HepG2 (cell line): ENCODE data around the gene MYO18A. TPM values are rescaled to one million over a fixed set of nuclear protein-coding genes. Genes with fewer than 3 reads are reported as not detected.

ENCODE experiments used
- ATAC-seq: fragments of 200-7000 bp; cut with Tn5 transposase; 3 replicates; pipeline ENCODE4 v1.9.1; 2020; ENCODE audit warnings: mild to moderate bottlenecking, moderate library complexity
- BruUV-seq: library from RNA; stranded (reverse); fragments of 400-500 nt; replicated peaks from 2 replicates; lab custom pipeline; 2021; lab: Mats Ljungman, UMichigan
- CTCF ChIA-PET: fragments of 300-600 bp; formaldehyde crosslinking; extraction: SDS; loops from one replicate; lab custom pipeline; 2021; ENCODE audit warnings: low total read pairs, inconsistent platforms, low intra/inter-chr PET ratio; lab: Yijun Ruan, JAX
- POLR2A ChIA-PET: fragments of 350-600 bp; sonication (Branson Sonifier 250); formaldehyde crosslinking; loops from one replicate; lab custom pipeline; 2020; ENCODE audit warnings: antibody characterized with exemption, inconsistent platforms; lab: Yijun Ruan, JAX
- DNase-seq: peaks from one replicate; pipeline ENCODE4 v3.0.0-alpha.2; 2015; ENCODE audit warnings: low spot score
- FAIRE-seq: peaks from 3 replicates; lab custom pipeline; 2011; peaks lifted over from hg19 to GRCh38; lab: Jason Lieb, UNC
- H2AFZ ChIP-seq: one replicate; pipeline ENCODE4 v1.6.1; 2011; ENCODE audit warnings: low read length, inconsistent platforms
- H3K27ac ChIP-seq: fragments of 300-600 bp; 3 replicates; pipeline ENCODE4 v1.8.0; 2011; ENCODE audit warnings: mixed run types, mild to moderate bottlenecking, mixed read lengths, low read length, inconsistent platforms; ENCODE audit not compliant: insufficient read depth; ENCODE audit errors: extremely low read length
- H3K27me3 ChIP-seq, 2 experiments: fragments of 200-600 bp in 1 of 2; 2 replicates in 1 of 2; 3 replicates in 1 of 2; pipeline versions ENCODE4 v1.6.0 to v1.8.0; 2011; ENCODE audit warnings: low read length in 2 of 2, mild to moderate bottlenecking in 2 of 2, moderate library complexity in 2 of 2, inconsistent platforms in 1 of 2; ENCODE audit not compliant: insufficient read depth in 2 of 2, control insufficient read depth in 1 of 2
- H3K36me3 ChIP-seq, 2 experiments: fragments of 200-600 bp in 1 of 2; replicated peaks in 1 of 2; 2 replicates in 1 of 2; 3 replicates in 1 of 2; pipeline versions ENCODE4 v1.5.1 to v1.8.0; 2011; ENCODE audit warnings: low read length in 2 of 2, inconsistent platforms in 1 of 2; ENCODE audit not compliant: insufficient read depth in 2 of 2, control insufficient read depth in 1 of 2
- H3K4me1 ChIP-seq: 2 replicates; pipeline ENCODE4 v1.5.1; 2012; ENCODE audit warnings: low read length, inconsistent platforms; ENCODE audit not compliant: insufficient read depth
- H3K4me2 ChIP-seq: 2 replicates; pipeline ENCODE4 v1.6.0; 2011; ENCODE audit warnings: low read depth, low read length, inconsistent platforms
- H3K4me3 ChIP-seq, 3 experiments: fragments of 200-600 bp in 1 of 3; sonication (generic), shearing (Covaris generic) in 1 of 3; replicated peaks in 1 of 3; 2 replicates each; pipeline ENCODE4 v1.5.1; 2011 to 2016; ENCODE audit warnings: low read length in 3 of 3, inconsistent platforms in 2 of 3, low read depth in 2 of 3, mild to moderate bottlenecking in 2 of 3, control low read depth in 1 of 3, mixed read lengths in 1 of 3; ENCODE audit not compliant: insufficient read depth in 1 of 3
- H3K79me2 ChIP-seq: one replicate; pipeline ENCODE4 v1.6.1; 2011; ENCODE audit warnings: low read length, inconsistent platforms; ENCODE audit not compliant: insufficient read depth
- H3K9ac ChIP-seq: 2 replicates; pipeline ENCODE4 v1.6.0; 2011; ENCODE audit warnings: mild to moderate bottlenecking, low read depth, low read length, inconsistent platforms; ENCODE audit not compliant: insufficient read depth
- H3K9me3 ChIP-seq: 2 replicates; pipeline ENCODE4 v1.5.1; 2012; ENCODE audit warnings: mild to moderate bottlenecking, low read length
- H4K20me1 ChIP-seq: 2 replicates; pipeline ENCODE4 v1.6.0; 2011; ENCODE audit warnings: inconsistent platforms, mild to moderate bottlenecking, low read length, moderate library complexity; ENCODE audit not compliant: insufficient read depth
- ATM ChIP-seq: fragments of 450-650 bp; IDR thresholded peaks from 2 replicates; pipeline ENCODE4 v1.7.1; 2017; ENCODE audit warnings: mild to moderate bottlenecking, borderline replicate concordance
- CHD2 ChIP-seq: IDR thresholded peaks from 2 replicates; pipeline ENCODE4 v1.6.1; 2011; ENCODE audit warnings: low read depth, low read length, improper control_type of control experiment
- FOXC1 ChIP-seq: sonication (generic); formaldehyde crosslinking; IDR thresholded peaks from 2 replicates; pipeline ENCODE4 v1.8.0; 2022; ENCODE audit warnings: mild to moderate bottlenecking, missing genetic modification reagents, borderline replicate concordance
- KAT8 ChIP-seq: IDR thresholded peaks from 2 replicates; pipeline ENCODE4 v1.6.1; 2016; ENCODE audit warnings: missing genetic modification reagents, missing compliant biosample characterization
- NFIB ChIP-seq: sonication (generic); formaldehyde crosslinking; IDR thresholded peaks from 2 replicates; pipeline ENCODE4 v1.9.0; 2021; ENCODE audit warnings: missing genetic modification reagents, mild to moderate bottlenecking, borderline replicate concordance
- NR2F6 ChIP-seq, 2 experiments: IDR thresholded peaks; 2 replicates each; pipeline ENCODE4 v1.6.1; 2016; ENCODE audit warnings: antibody characterized with exemption in 1 of 2, mild to moderate bottlenecking in 1 of 2
- PRDM4 ChIP-seq: sonication (generic); formaldehyde crosslinking; IDR thresholded peaks from 2 replicates; pipeline ENCODE4 v1.9.0; 2021; ENCODE audit warnings: missing genetic modification reagents, borderline replicate concordance
- RFXAP ChIP-seq: sonication (generic); formaldehyde crosslinking; IDR thresholded peaks from 2 replicates; pipeline ENCODE4 v1.4.0; 2020; ENCODE audit warnings: missing genetic modification reagents, borderline replicate concordance
- SMYD3 ChIP-seq: sonication (generic); formaldehyde crosslinking; IDR thresholded peaks from 2 replicates; pipeline ENCODE4 v1.8.1; 2023; ENCODE audit warnings: mild to moderate bottlenecking, missing genetic modification reagents
- SNAPC2 ChIP-seq: sonication (generic); formaldehyde crosslinking; IDR thresholded peaks from 2 replicates; pipeline ENCODE4 v1.8.1; 2022; ENCODE audit warnings: mild to moderate bottlenecking, missing genetic modification reagents
- SRSF9 ChIP-seq: fragments of 200-400 bp; formaldehyde crosslinking; IDR thresholded peaks from 2 replicates; pipeline ENCODE4 v1.6.1; 2018; ENCODE audit warnings: borderline replicate concordance, mild to moderate bottlenecking, low read depth, low read length; ENCODE audit not compliant: insufficient read depth, poor library complexity, severe bottlenecking
- ZBTB20 ChIP-seq: sonication (generic); formaldehyde crosslinking; IDR thresholded peaks from 2 replicates; pipeline ENCODE4 v1.8.1; 2023; ENCODE audit warnings: missing genetic modification reagents, low read depth, mild to moderate bottlenecking, borderline replicate concordance
- ZFX ChIP-seq: sonication (generic); formaldehyde crosslinking; IDR thresholded peaks from 2 replicates; pipeline ENCODE4 v1.4.0; 2020; ENCODE audit warnings: mild to moderate bottlenecking, low read depth, missing genetic modification reagents, moderate library complexity
- ZNF253 ChIP-seq: sonication (generic); formaldehyde crosslinking; IDR thresholded peaks from 2 replicates; pipeline ENCODE4 v1.8.0; 2022; ENCODE audit warnings: mild to moderate bottlenecking, missing genetic modification reagents, borderline replicate concordance
- ZSCAN12 ChIP-seq: sonication (generic); formaldehyde crosslinking; IDR thresholded peaks from 2 replicates; pipeline ENCODE4 v1.9.0; 2021; ENCODE audit warnings: mild to moderate bottlenecking, missing genetic modification reagents
- WGBS: methylation state at CpG from one replicate; pipeline ENCODE4 v1.1.6; 2017; ENCODE audit warnings: low lambda C conversion rate; 5-methylcytosine and 5-hydroxymethylcytosine counted together
- in situ Hi-C: cut with HindIII; loops from 2 replicates; pipeline ENCODE4 v1.10.0; 2017; ENCODE audit warnings: low pct_unique_long_range_greater_than_20kb; ENCODE audit not compliant: extremely low pct_ligation_motif_present
- intact Hi-C: fragments of 100-400 bp; cut with micrococcal nuclease; formaldehyde crosslinking; loops from one replicate; pipeline ENCODE4 v1.10.0; 2022; ENCODE audit not compliant: unreplicated experiment
- polyA plus RNA-seq, 8 experiments: library from polyadenylated mRNA; depleted of rRNA in 3 of 8; stranded (reverse) in 7 of 8; unstranded in 1 of 8; fragments of >200 nt; fragmentation: Illumina TruSeq in 4 of 8; extraction: Trizol in 4 of 8; gene quantifications; 2 replicates each; pipeline versions ENCODE4 v1.2.1 to v1.2.3, GENCODE V29; 2011 to 2016; ENCODE audit warnings: low read depth in 4 of 8, missing spikeins in 1 of 8, mixed read lengths in 1 of 8; ENCODE audit not compliant: insufficient read depth in 1 of 8
- total RNA-seq, 5 experiments: library from RNA; depleted of rRNA; stranded (reverse); fragments of >200 nt; fragmentation: Illumina TruSeq; extraction: Trizol; gene quantifications; 2 replicates each; pipeline ENCODE4 v1.2.3, GENCODE V29; 2016; ENCODE audit warnings: low read depth in 1 of 5

Gene MYO18A
- total and polyA plus RNA-seq, 2 of the 13 experiments (the other 11 are each of a cell fraction or from before 2014, with no cell fraction given), result 16.8 to 24.8 TPM

DNA sequence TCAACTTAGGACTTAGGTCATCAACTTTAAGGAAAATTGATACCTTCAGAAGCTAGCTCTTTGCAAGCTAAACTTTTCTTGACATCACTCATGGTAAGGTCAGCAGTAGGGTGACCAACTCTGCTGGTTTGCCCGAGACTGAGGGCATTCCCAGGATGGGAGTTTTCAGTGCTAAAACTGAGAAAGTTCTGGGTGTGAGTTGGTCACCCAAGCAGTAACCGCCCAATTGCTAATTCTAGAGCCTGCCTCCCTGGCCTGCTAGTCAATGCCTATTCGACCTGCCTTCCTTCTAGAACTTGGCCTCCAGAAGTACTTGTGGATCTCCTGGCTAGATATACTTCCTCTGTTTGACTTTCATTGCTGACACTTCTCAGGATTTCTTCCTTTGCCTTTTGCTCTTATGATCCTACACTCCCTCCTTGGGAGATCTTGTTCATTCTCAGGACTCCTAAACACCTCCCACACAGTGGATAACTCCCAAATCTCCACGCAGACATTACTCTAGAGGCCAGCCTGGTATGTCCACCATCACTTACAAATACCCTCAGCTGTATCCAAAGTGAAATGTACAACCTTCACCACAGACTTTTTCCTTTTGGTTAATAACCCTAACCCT lies 10.5 kb upstream of the MYO18A start:
- no peak for ATAC-seq
- H3K27me3 ChIP-seq, result peaks cover 0 to 5% of the 10 kb centered on the region in 2 experiments; a peak in 2 of 5 replicates
- H2AFZ ChIP-seq, result no peak overlapping the region
- ChIA-PET CTCF (no interaction called here), POLR2A (interaction anchor here (0.7 to 1.3 kb wide), 2 partner anchors 12 to 22 kb away, joined by 3 read pairs; no protein-coding TSS in a partner anchor)
- H3K4me2 ChIP-seq, result no peak overlapping the region
- intact Hi-C loops, result no loop called here
- 11% methylated on average over 2 of the region's 4 CpGs for WGBS
- no peaks in the 10 kb centered on the region for H4K20me1 ChIP-seq
- H3K27ac ChIP-seq, result no peak overlapping the region
- no peak overlapping the region for H3K4me3 ChIP-seq
- no TSS peak for BruUV-seq
- TF ChIP-seq SNAPC2 (CRISPR knock-in tag) (no peak), NFIB (CRISPR knock-in tag) (no peak), NR2F6 (IDR thresholded peaks at IDR 0.05) (no peak), NR2F6 (CRISPR knock-in tag; IDR thresholded peaks at IDR 0.05) (no peak), ATM (no peak)
- no peaks in the 10 kb centered on the region for H3K9me3 ChIP-seq
- no peak for DNase-seq
- in situ Hi-C loops, result no loop called here
- H3K36me3 ChIP-seq, result no peaks in the 10 kb centered on the region
- FAIRE-seq, result no peak
- H3K4me1 ChIP-seq, result no peaks in the 10 kb centered on the region
- H3K9ac ChIP-seq, result no peak overlapping the region
- no peaks in the 10 kb centered on the region for H3K79me2 ChIP-seq

DNA sequence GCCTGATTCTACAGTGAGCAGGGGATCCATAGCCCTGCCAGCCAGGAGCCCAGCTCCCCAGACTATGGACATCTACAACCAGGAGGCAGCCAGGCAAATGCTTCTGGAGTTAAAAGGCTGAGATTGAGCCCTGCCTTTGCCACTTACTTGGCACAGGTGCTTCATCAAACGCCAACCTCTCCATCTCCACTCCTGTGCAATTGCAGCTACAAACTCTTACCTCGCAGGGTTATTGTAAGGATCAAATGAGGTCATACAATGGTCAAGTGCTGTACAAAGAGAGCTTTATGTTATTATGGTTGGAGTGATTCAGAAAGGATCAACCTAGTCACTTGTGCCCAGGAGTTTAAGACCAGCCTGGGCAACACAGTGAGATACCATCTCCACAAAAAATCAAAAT lies 9.8 kb upstream of the MYO18A start:
- no peak for ATAC-seq
- Histone ChIP-seq H3K27ac (no peak overlapping the region), H3K4me3 (no peak overlapping the region), H3K9ac (no peak overlapping the region), H3K36me3 (no peaks in the 10 kb centered on the region), H2AFZ (no peak overlapping the region), H3K4me2 (no peak overlapping the region), H3K79me2 (no peaks in the 10 kb centered on the region), H3K9me3 (no peaks in the 10 kb centered on the region), H3K4me1 (no peaks in the 10 kb centered on the region), H4K20me1 (no peaks in the 10 kb centered on the region), H3K27me3 (no peaks in the 10 kb centered on the region; a peak in 2 of 5 replicates)
- in situ Hi-C loops (no loop called here), intact Hi-C loops (no loop called here)
- no peak for DNase-seq
- ChIA-PET POLR2A (interaction anchor here (0.7 kb wide), 1 partner anchor 23 kb away, joined by 3 read pairs; no protein-coding TSS in a partner anchor), CTCF (no interaction called here)
- BruUV-seq, result no TSS peak
- no peak for TF ChIP-seq ZNF253 (CRISPR knock-in tag)
- no peak for TF ChIP-seq SRSF9
- no peak for TF ChIP-seq KAT8 (CRISPR knock-in tag)
- no peak for TF ChIP-seq SMYD3 (CRISPR knock-in tag)
- no peak for TF ChIP-seq ZBTB20 (CRISPR knock-in tag)
- TF ChIP-seq FOXC1 (CRISPR knock-in tag), result no peak
- TF ChIP-seq PRDM4 (CRISPR knock-in tag), result no peak
- no peak for TF ChIP-seq RFXAP (CRISPR knock-in tag)
- no peak for TF ChIP-seq ZFX
- no peak for TF ChIP-seq CHD2
- no peak for TF ChIP-seq ZSCAN12 (CRISPR knock-in tag)
- 5% methylated on average over 2 of the region's 2 CpGs for WGBS
- FAIRE-seq, result no peak
